ENCODE results near the gene SNX27. TPM values are rescaled to one million over a fixed set of nuclear protein-coding genes. Genes with fewer than 3 reads are reported as not detected.

SNX27 gene
- total RNA-seq, 1 donor from 2014 or later, result 13.0 TPM

GRCh38 chr1:151619489-151620093 is 7.7 kb downstream of the SNX27 start:
- peak overlapping the region in 1 of 2 donors; percentile 33 for H3K27ac ChIP-seq
- intact Hi-C loops (cut with DNase I), result loop anchor here (10.0 kb wide), 1 partner anchor 425 kb away; no protein-coding TSS in a partner anchor
- H3K4me3 ChIP-seq, result no peak overlapping the region
- peaks cover 0 to 5% of the 10 kb centered on the region in 2 donors for H3K4me1 ChIP-seq
- no peaks in the 10 kb centered on the region for H3K27me3 ChIP-seq
- H3K36me3 ChIP-seq, result peaks cover 3 to 6% of the 10 kb centered on the region in 2 donors
- H3K9me3 ChIP-seq, result no peaks in the 10 kb centered on the region
- TF ChIP-seq CTCF (IDR thresholded peaks at IDR 0.05), result no peak
- DNase-seq (ENCODE audit: low spot score in 2 of 2), result no peak

GRCh38 chr1:151620286-151620685 is 8.4 kb downstream of the SNX27 start:
- no peak for TF ChIP-seq CTCF (IDR thresholded peaks at IDR 0.05)
- intact Hi-C loops (cut with DNase I), result no loop called here
- H3K27ac ChIP-seq, result peak overlapping the region in 1 of 2 donors; percentile 33
- H3K36me3 ChIP-seq, result peaks cover 3 to 6% of the 10 kb centered on the region in 2 donors
- H3K27me3 ChIP-seq, result no peaks in the 10 kb centered on the region
- no peak for DNase-seq (ENCODE audit: low spot score in 2 of 2)
- no peak overlapping the region for H3K4me3 ChIP-seq
- no peaks in the 10 kb centered on the region for H3K9me3 ChIP-seq
- peaks cover 0 to 5% of the 10 kb centered on the region in 2 donors for H3K4me1 ChIP-seq

- no peak overlapping the region for H3K4me3 ChIP-seq
- H3K9me3 ChIP-seq, result no peaks in the 10 kb centered on the region
- H3K4me1 ChIP-seq, result peaks cover 0 to 5% of the 10 kb centered on the region in 2 donors
- no peak for DNase-seq (ENCODE audit: low spot score in 2 of 2)
- H3K36me3 ChIP-seq, result peaks cover 3 to 6% of the 10 kb centered on the region in 2 donors
- TF ChIP-seq CTCF (IDR thresholded peaks at IDR 0.05), result no peak
- no peaks in the 10 kb centered on the region for H3K27me3 ChIP-seq
- H3K27ac ChIP-seq, result no peak overlapping the region
- intact Hi-C loops (cut with DNase I), result no loop called here
Observed at GRCh38 chr1:151621351-151621750, 9.5 kb downstream of the SNX27 start.

GRCh38 chr1:151624783-151625182 is 12.9 kb downstream of the SNX27 start:
- peaks cover 3 to 12% of the 10 kb centered on the region in 2 donors for H3K36me3 ChIP-seq
- no peaks in the 10 kb centered on the region for H3K9me3 ChIP-seq
- no peak for DNase-seq (ENCODE audit: low spot score in 2 of 2)
- peaks cover 0 to 2% of the 10 kb centered on the region in 2 donors for H3K4me1 ChIP-seq
- TF ChIP-seq CTCF (IDR thresholded peaks at IDR 0.05), result no peak
- intact Hi-C loops (cut with DNase I), result no loop called here
- H3K27ac ChIP-seq, result no peak overlapping the region
- no peak overlapping the region for H3K4me3 ChIP-seq
- H3K27me3 ChIP-seq, result no peaks in the 10 kb centered on the region

- no peak for DNase-seq (ENCODE audit: low spot score in 2 of 2)
- no peaks in the 10 kb centered on the region for H3K4me1 ChIP-seq
- intact Hi-C loops (cut with DNase I), result no loop called here
- H3K27ac ChIP-seq, result no peak overlapping the region
- no peaks in the 10 kb centered on the region for H3K9me3 ChIP-seq
- no peaks in the 10 kb centered on the region for H3K27me3 ChIP-seq
- peaks cover 3 to 12% of the 10 kb centered on the region in 2 donors for H3K36me3 ChIP-seq
- H3K4me3 ChIP-seq, result no peak overlapping the region
- no peak for TF ChIP-seq CTCF (IDR thresholded peaks at IDR 0.05)
Observed at GRCh38 chr1:151626740-151627334, 15.0 kb downstream of the SNX27 start.
